ENCODE results near the gene AKT2.

Gene AKT2

GRCh38 chr19:40238775-40239174, 46.4 kb downstream of the AKT2 start:
- no peak for DNase-seq (ENCODE audit: low read depth in 2 of 2, low spot score in 1 of 2)

GRCh38 chr19:40237791-40238190, 47.4 kb downstream of the AKT2 start:
- DNase-seq (ENCODE audit: low read depth in 2 of 2, low spot score in 1 of 2) = no peak

- no peak for DNase-seq (ENCODE audit: low read depth in 2 of 2, low spot score in 1 of 2)
These were observed 48.8 kb downstream of the AKT2 start for GRCh38 chr19:40236366-40236765.

GRCh38 chr19:40236026-40236355, 49.2 kb downstream of the AKT2 start:
- DNase-seq (ENCODE audit: low read depth in 2 of 2, low spot score in 1 of 2) = no peak

- no peak for DNase-seq (ENCODE audit: low read depth in 2 of 2, low spot score in 1 of 2)
These were observed 49.7 kb downstream of the AKT2 start for GRCh38 chr19:40235238-40236025.

GRCh38 chr19:40234429-40235237, 50.5 kb downstream of the AKT2 start:
- DNase-seq (ENCODE audit: low read depth in 2 of 2, low spot score in 1 of 2) = no peak

GRCh38 chr19:40233811-40234389, 51.2 kb downstream of the AKT2 start:
- no peak for DNase-seq (ENCODE audit: low read depth in 2 of 2, low spot score in 1 of 2)

- no peak for DNase-seq (ENCODE audit: low read depth in 2 of 2, low spot score in 1 of 2)
These were observed 52.0 kb downstream of the AKT2 start for GRCh38 chr19:40232949-40233810.

- DNase-seq (ENCODE audit: low read depth in 2 of 2, low spot score in 1 of 2) = no peak
These were observed 52.7 kb downstream of the AKT2 start for GRCh38 chr19:40232479-40232878.

- DNase-seq (ENCODE audit: low read depth in 2 of 2, low spot score in 1 of 2) = no peak
These were observed 53.4 kb downstream of the AKT2 start for GRCh38 chr19:40231544-40232424.

GRCh38 chr19:40231057-40231456, 54.1 kb downstream of the AKT2 start:
- no peak for DNase-seq (ENCODE audit: low read depth in 2 of 2, low spot score in 1 of 2)

- DNase-seq (ENCODE audit: low read depth in 2 of 2, low spot score in 1 of 2) = no peak
These were observed 55.2 kb downstream of the AKT2 start for GRCh38 chr19:40229926-40230417.

GRCh38 chr19:40229484-40229883, 55.7 kb downstream of the AKT2 start:
- no peak for DNase-seq (ENCODE audit: low read depth in 2 of 2, low spot score in 1 of 2)

- no peak for DNase-seq (ENCODE audit: low read depth in 2 of 2, low spot score in 1 of 2)
These were observed 56.3 kb downstream of the AKT2 start for GRCh38 chr19:40228863-40229262.

GRCh38 chr19:40228346-40228745, 56.8 kb downstream of the AKT2 start:
- no peak for DNase-seq (ENCODE audit: low read depth in 2 of 2, low spot score in 1 of 2)

GRCh38 chr19:40225440-40226305, 59.5 kb downstream of the AKT2 start:
- no peak for DNase-seq (ENCODE audit: low read depth in 2 of 2, low spot score in 1 of 2)

- DNase-seq (ENCODE audit: low read depth in 2 of 2, low spot score in 1 of 2) = no peak
These were observed 60.6 kb downstream of the AKT2 start for GRCh38 chr19:40224342-40225150.

GRCh38 chr19:40223135-40223822, 61.9 kb downstream of the AKT2 start:
- DNase-seq (ENCODE audit: low read depth in 2 of 2, low spot score in 1 of 2) = no peak
